Neural cell (in vitro differentiated cells): ENCODE results near the gene GATC. TPM values are rescaled to one million over a fixed set of nuclear protein-coding genes. Genes with fewer than 3 reads are reported as not detected.

Experiments
- H2AFZ ChIP-seq: fragments of 200-600, 300-800 bp; sonication (generic), shearing (Covaris generic); 2 replicates; pipeline ENCODE4 v1.6.0; 2014; ENCODE audit warnings: low read depth, mild to moderate bottlenecking, antibody characterized with exemption, low read length, moderate library complexity
- H3F3A ChIP-seq: fragments of 200-600 bp; shearing (Covaris generic); 2 replicates; pipeline ENCODE4 v1.6.1; 2016; ENCODE audit warnings: mild to moderate bottlenecking, moderate library complexity, mixed read lengths, antibody characterized with exemption, low read length; ENCODE audit not compliant: insufficient read depth, poor library complexity, severe bottlenecking
- H3K27ac ChIP-seq: fragments of 200-600, 300-800 bp; sonication (generic), shearing (Covaris generic); 2 replicates; pipeline ENCODE4 v1.5.1; 2014; ENCODE audit warnings: mild to moderate bottlenecking, low read length, moderate library complexity
- H3K27me3 ChIP-seq: fragments of 300-800, 200-600 bp; sonication (generic), shearing (Covaris generic); 2 replicates; pipeline ENCODE4 v1.6.0; 2014; ENCODE audit warnings: mild to moderate bottlenecking, low read depth, low read length, moderate library complexity; ENCODE audit not compliant: insufficient read depth
- H3K36me3 ChIP-seq: fragments of 300-800, 200-600 bp; sonication (generic), shearing (Covaris generic); 2 replicates; pipeline ENCODE4 v1.5.1; 2014; ENCODE audit warnings: mild to moderate bottlenecking, antibody characterized with exemption, low read length, moderate library complexity; ENCODE audit not compliant: insufficient read depth
- H3K4me2 ChIP-seq: fragments of 300-800, 200-600 bp; sonication (generic), shearing (Covaris generic); 2 replicates; pipeline ENCODE4 v1.6.0; 2014; ENCODE audit warnings: mild to moderate bottlenecking, low read length
- H3K4me3 ChIP-seq: fragments of 300-800, 200-600 bp; sonication (generic), shearing (Covaris generic); 2 replicates; pipeline ENCODE4 v1.5.1; 2014; ENCODE audit warnings: mild to moderate bottlenecking, low read length, moderate library complexity
- H3K79me2 ChIP-seq: fragments of 200-600 bp; shearing (Covaris generic); replicated peaks from 2 replicates; pipeline ENCODE4 v1.6.0; 2014; ENCODE audit warnings: mild to moderate bottlenecking, low read length, moderate library complexity; ENCODE audit not compliant: insufficient read depth
- H3K9ac ChIP-seq: fragments of 300-800, 200-600 bp; sonication (generic), shearing (Covaris generic); 2 replicates; pipeline ENCODE4 v1.6.1; 2016; ENCODE audit warnings: mild to moderate bottlenecking, low read length, mixed read lengths
- H3K9me2 ChIP-seq: fragments of 200-600 bp; shearing (Covaris generic); 2 replicates; pipeline ENCODE4 v1.6.1; 2016; ENCODE audit warnings: mild to moderate bottlenecking, low read length, mixed read lengths; ENCODE audit not compliant: insufficient read depth
- H3K9me3 ChIP-seq: fragments of 200-600, 300-800 bp; sonication (generic), shearing (Covaris generic); 2 replicates; pipeline ENCODE4 v1.6.1; 2016; ENCODE audit warnings: mild to moderate bottlenecking, mixed run types, low read length, moderate library complexity, mixed read lengths
- H4K20me1 ChIP-seq: fragments of 200-600 bp; shearing (Covaris generic); 2 replicates; pipeline ENCODE4 v1.6.1; 2016; ENCODE audit warnings: mild to moderate bottlenecking, mixed run types; ENCODE audit not compliant: insufficient read depth
- CTCF ChIP-seq: fragments of 450-650 bp; IDR thresholded peaks from 2 replicates; pipeline ENCODE4 v1.5.1; 2014; ENCODE audit warnings: antibody characterized with exemption, mild to moderate bottlenecking, moderate library complexity; ENCODE audit not compliant: poor library complexity, severe bottlenecking
- EP300 ChIP-seq: fragments of 450-650 bp; conservative IDR thresholded peaks from 2 replicates; pipeline ENCODE4 v1.6.1; 2014; ENCODE audit warnings: antibody characterized with exemption, mild to moderate bottlenecking, moderate library complexity; ENCODE audit not compliant: poor library complexity, severe bottlenecking
- EZH2 ChIP-seq: fragments of 200-600, 300-800 bp; shearing (Covaris generic), sonication (generic); IDR thresholded peaks from 2 replicates; pipeline ENCODE4 v1.6.1; 2014; ENCODE audit warnings: antibody characterized with exemption, low read length, borderline replicate concordance, mild to moderate bottlenecking; ENCODE audit not compliant: insufficient read depth, poor library complexity, severe bottlenecking
- MXI1 ChIP-seq: fragments of 450-650 bp; conservative IDR thresholded peaks from 2 replicates; pipeline ENCODE4 v1.6.1; 2014; ENCODE audit warnings: antibody characterized with exemption, mild to moderate bottlenecking; ENCODE audit not compliant: poor library complexity, severe bottlenecking
- POLR2AphosphoS5 ChIP-seq: IDR thresholded peaks from 2 replicates; pipeline ENCODE4 v1.6.1; 2012
- RAD21 ChIP-seq: fragments of 450-650 bp; conservative IDR thresholded peaks from 2 replicates; pipeline ENCODE4 v1.6.1; 2014; ENCODE audit warnings: antibody characterized with exemption, mild to moderate bottlenecking, moderate library complexity
- REST ChIP-seq: IDR thresholded peaks from 2 replicates; pipeline ENCODE4 v1.6.1; 2012; ENCODE audit warnings: borderline replicate concordance
- SMC3 ChIP-seq: fragments of 450-650 bp; conservative IDR thresholded peaks from 2 replicates; pipeline ENCODE4 v1.6.1; 2014; ENCODE audit warnings: antibody characterized with exemption, mild to moderate bottlenecking, moderate library complexity; ENCODE audit not compliant: poor library complexity
- TAF1 ChIP-seq: IDR thresholded peaks from 2 replicates; pipeline ENCODE4 v1.6.1; 2012; ENCODE audit warnings: low read depth
- polyA plus RNA-seq: library from polyadenylated mRNA; depleted of rRNA; stranded (reverse); fragments of >200 nt; gene quantifications from 2 replicates; pipeline ENCODE4 v1.2.3, GENCODE V29; 2014

Gene GATC
- polyA plus RNA-seq, 1 donor from 2014 or later = 45.3 TPM

GRCh38 chr12:120479458-120479857 is 33.2 kb downstream of the GATC start:
- no peak for TF ChIP-seq REST
- no peak for TF ChIP-seq RAD21
- TF ChIP-seq EP300 = no peak
- no peak for TF ChIP-seq MXI1
- no peak for TF ChIP-seq SMC3
- no peak for TF ChIP-seq TAF1
- no peak for TF ChIP-seq CTCF
- TF ChIP-seq POLR2AphosphoS5 = no peak
- TF ChIP-seq EZH2 = no peak
- no peaks in the 10 kb centered on the region for H3K27me3 ChIP-seq
- no peak overlapping the region for H2AFZ ChIP-seq
- no peak overlapping the region for H3K9ac ChIP-seq
- no peaks in the 10 kb centered on the region for H3K36me3 ChIP-seq
- H3K27ac ChIP-seq = no peak overlapping the region
- no peaks in the 10 kb centered on the region for H3F3A ChIP-seq
- no peak overlapping the region for H3K4me3 ChIP-seq
- no peak overlapping the region for H3K4me2 ChIP-seq
- H3K79me2 ChIP-seq = no peaks in the 10 kb centered on the region
- no peaks in the 10 kb centered on the region for H4K20me1 ChIP-seq
- no peaks in the 10 kb centered on the region for H3K9me3 ChIP-seq
- no peaks in the 10 kb centered on the region for H3K9me2 ChIP-seq

GRCh38 chr12:120480211-120480610 is 34.0 kb downstream of the GATC start:
- H4K20me1 ChIP-seq = no peaks in the 10 kb centered on the region
- H3F3A ChIP-seq = no peaks in the 10 kb centered on the region
- H3K79me2 ChIP-seq = no peaks in the 10 kb centered on the region
- H3K4me3 ChIP-seq = no peak overlapping the region
- H3K27ac ChIP-seq = no peak overlapping the region
- no peaks in the 10 kb centered on the region for H3K27me3 ChIP-seq
- no peaks in the 10 kb centered on the region for H3K36me3 ChIP-seq
- no peaks in the 10 kb centered on the region for H3K9me3 ChIP-seq
- no peak overlapping the region for H3K9ac ChIP-seq
- H3K4me2 ChIP-seq = no peak overlapping the region
- no peak overlapping the region for H2AFZ ChIP-seq
- TF ChIP-seq EP300 (no peak), REST (no peak), MXI1 (no peak), POLR2AphosphoS5 (no peak), SMC3 (no peak), RAD21 (no peak), EZH2 (no peak), TAF1 (no peak), CTCF (no peak)
- H3K9me2 ChIP-seq = no peaks in the 10 kb centered on the region
